GM18858 (cell line): ENCODE measurements around the gene UBE2G1.
"Not testable (repeated sequence)": the region's sequence is repeated elsewhere in the genome, so short reads cannot be mapped to it uniquely, and the experiment has no call there.

Source experiments
- ATAC-seq: cut with Tn5 transposase; IDR thresholded peaks from one replicate; pipeline ENCODE4 v1.9.1; 2021; ENCODE audit not compliant: unreplicated experiment

UBE2G1 gene

GRCh38 chr17:4255271-4255670 lies 111.2 kb downstream of the UBE2G1 start:
- ATAC-seq, result not testable (repeated sequence)

GRCh38 chr17:4250887-4251286 lies 115.6 kb downstream of the UBE2G1 start:
- ATAC-seq, result no peak

GRCh38 chr17:4249452-4250029 lies 116.9 kb downstream of the UBE2G1 start:
- no peak for ATAC-seq

- ATAC-seq, result no peak
Observed at GRCh38 chr17:4248504-4249277, 117.8 kb downstream of the UBE2G1 start.

- ATAC-seq, result no peak
Observed at GRCh38 chr17:4247971-4248388, 118.5 kb downstream of the UBE2G1 start.

GRCh38 chr17:4247361-4247970 lies 119.0 kb downstream of the UBE2G1 start:
- no peak for ATAC-seq

- no peak for ATAC-seq
Observed at GRCh38 chr17:4246674-4247073, 119.8 kb downstream of the UBE2G1 start.

- no peak for ATAC-seq
Observed at GRCh38 chr17:4241535-4241934, 124.9 kb downstream of the UBE2G1 start.

GRCh38 chr17:4236456-4236855 lies 130.0 kb downstream of the UBE2G1 start:
- no peak for ATAC-seq

- no peak for ATAC-seq
Observed at GRCh38 chr17:4235372-4236279, 130.8 kb downstream of the UBE2G1 start.

- no peak for ATAC-seq
Observed at GRCh38 chr17:4234401-4234800, 132.1 kb downstream of the UBE2G1 start.

GRCh38 chr17:4233668-4234258 lies 132.7 kb downstream of the UBE2G1 start:
- ATAC-seq, result no peak

GRCh38 chr17:4232168-4232813 lies 134.2 kb downstream of the UBE2G1 start:
- no peak for ATAC-seq

GRCh38 chr17:4229627-4230541 lies 136.6 kb downstream of the UBE2G1 start:
- ATAC-seq, result no peak

- ATAC-seq, result no peak
Observed at GRCh38 chr17:4221899-4222659, 144.4 kb downstream of the UBE2G1 start.

GRCh38 chr17:4221163-4221562 lies 145.3 kb downstream of the UBE2G1 start:
- ATAC-seq, result no peak

- ATAC-seq, result no peak
Observed at GRCh38 chr17:4220655-4221054, 145.8 kb downstream of the UBE2G1 start.
